Ishikawa (cell line): ENCODE data around the gene AGAP2.

Experiments
- CREB1 ChIP-seq: IDR thresholded peaks from 2 replicates; pipeline ENCODE4 v1.6.1; 2012; ENCODE audit warnings: low read depth
- EP300 ChIP-seq: IDR thresholded peaks from 2 replicates; pipeline ENCODE4 v1.6.1; 2012; ENCODE audit warnings: borderline replicate concordance
- TAF1 ChIP-seq: IDR thresholded peaks from 2 replicates; pipeline ENCODE4 v1.6.1; 2012; ENCODE audit warnings: low read depth, mild to moderate bottlenecking
- TCF12 ChIP-seq: IDR thresholded peaks from 2 replicates; pipeline ENCODE4 v1.6.1; 2012; ENCODE audit warnings: low read depth
- YY1 ChIP-seq: IDR thresholded peaks from 2 replicates; pipeline ENCODE4 v1.6.1; 2012; ENCODE audit warnings: low read depth
- TF ChIP-seq, protein P1 (sequence below): IDR thresholded peaks from 2 replicates; pipeline ENCODE4 v1.6.1; 2012; ENCODE audit warnings: low read depth, mild to moderate bottlenecking

DNA sequence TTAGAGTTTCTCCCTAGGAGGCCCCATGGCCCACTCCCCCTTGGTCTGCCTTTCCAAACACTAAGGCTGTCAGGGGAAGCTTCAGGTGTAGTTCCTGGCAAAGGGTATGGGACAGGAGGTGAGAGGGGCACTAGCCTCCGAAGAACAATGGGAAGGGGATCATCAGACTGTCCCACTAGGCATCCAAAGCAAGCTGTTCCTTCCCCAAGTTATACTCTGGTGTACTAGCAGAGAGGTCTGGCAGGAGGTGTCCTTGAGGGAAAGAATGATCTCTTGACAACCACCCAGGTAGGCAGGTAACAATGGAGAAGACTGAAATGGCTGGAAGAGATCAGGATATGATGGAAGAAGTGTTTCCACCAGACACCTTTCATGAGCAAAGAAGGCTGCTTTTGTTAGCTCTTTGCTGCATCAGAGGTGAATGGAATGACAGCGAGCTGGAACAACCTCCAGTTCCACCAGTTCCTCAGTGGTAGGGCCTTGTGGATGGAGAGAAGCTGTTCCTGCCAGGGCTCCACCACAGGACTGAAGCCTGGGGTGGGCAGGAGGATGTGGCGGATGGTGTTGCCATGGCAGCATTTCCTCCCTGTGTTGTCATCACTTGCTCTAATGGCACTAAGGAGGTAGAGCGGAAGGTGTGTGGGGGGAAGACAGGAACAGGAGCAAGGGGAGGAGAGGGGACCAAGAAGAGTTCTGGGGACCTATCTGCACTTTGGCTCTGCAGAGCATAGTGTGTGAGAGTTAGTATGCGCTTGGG lies 2.3 kb upstream of the AGAP2 start:
- TF ChIP-seq, protein P1, sequence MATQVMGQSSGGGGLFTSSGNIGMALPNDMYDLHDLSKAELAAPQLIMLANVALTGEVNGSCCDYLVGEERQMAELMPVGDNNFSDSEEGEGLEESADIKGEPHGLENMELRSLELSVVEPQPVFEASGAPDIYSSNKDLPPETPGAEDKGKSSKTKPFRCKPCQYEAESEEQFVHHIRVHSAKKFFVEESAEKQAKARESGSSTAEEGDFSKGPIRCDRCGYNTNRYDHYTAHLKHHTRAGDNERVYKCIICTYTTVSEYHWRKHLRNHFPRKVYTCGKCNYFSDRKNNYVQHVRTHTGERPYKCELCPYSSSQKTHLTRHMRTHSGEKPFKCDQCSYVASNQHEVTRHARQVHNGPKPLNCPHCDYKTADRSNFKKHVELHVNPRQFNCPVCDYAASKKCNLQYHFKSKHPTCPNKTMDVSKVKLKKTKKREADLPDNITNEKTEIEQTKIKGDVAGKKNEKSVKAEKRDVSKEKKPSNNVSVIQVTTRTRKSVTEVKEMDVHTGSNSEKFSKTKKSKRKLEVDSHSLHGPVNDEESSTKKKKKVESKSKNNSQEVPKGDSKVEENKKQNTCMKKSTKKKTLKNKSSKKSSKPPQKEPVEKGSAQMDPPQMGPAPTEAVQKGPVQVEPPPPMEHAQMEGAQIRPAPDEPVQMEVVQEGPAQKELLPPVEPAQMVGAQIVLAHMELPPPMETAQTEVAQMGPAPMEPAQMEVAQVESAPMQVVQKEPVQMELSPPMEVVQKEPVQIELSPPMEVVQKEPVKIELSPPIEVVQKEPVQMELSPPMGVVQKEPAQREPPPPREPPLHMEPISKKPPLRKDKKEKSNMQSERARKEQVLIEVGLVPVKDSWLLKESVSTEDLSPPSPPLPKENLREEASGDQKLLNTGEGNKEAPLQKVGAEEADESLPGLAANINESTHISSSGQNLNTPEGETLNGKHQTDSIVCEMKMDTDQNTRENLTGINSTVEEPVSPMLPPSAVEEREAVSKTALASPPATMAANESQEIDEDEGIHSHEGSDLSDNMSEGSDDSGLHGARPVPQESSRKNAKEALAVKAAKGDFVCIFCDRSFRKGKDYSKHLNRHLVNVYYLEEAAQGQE, result no peak
- TF ChIP-seq TAF1 (no peak), CREB1 (no peak), EP300 (no peak), TCF12 (no peak), YY1 (no peak)
